GM21825 (cell line): ENCODE results near the gene HMSD.
A peak's percentile ranks its signal among the peaks of the same experiment; 100 is the strongest.

Source experiments
- ATAC-seq: cut with Tn5 transposase; IDR thresholded peaks from one replicate; pipeline ENCODE4 v1.9.1; 2021; ENCODE audit warnings: mild to moderate bottlenecking, moderate library complexity; ENCODE audit not compliant: unreplicated experiment

Gene HMSD

GRCh38 chr18:63953811-63954210, 4.7 kb downstream of the HMSD start:
- no peak for ATAC-seq

GRCh38 chr18:63956755-63957154, 7.7 kb downstream of the HMSD start:
- no peak for ATAC-seq

GRCh38 chr18:63960891-63961290, 11.8 kb downstream of the HMSD start:
- no peak for ATAC-seq

- no peak for ATAC-seq
Measured at GRCh38 chr18:63961435-63961980, 12.4 kb downstream of the HMSD start.

GRCh38 chr18:63962137-63962536, 13.0 kb downstream of the HMSD start:
- ATAC-seq, result no peak

GRCh38 chr18:63963615-63964256, 14.6 kb downstream of the HMSD start:
- ATAC-seq, result peak; percentile 63

- no peak for ATAC-seq
Measured at GRCh38 chr18:63964908-63965307, 15.8 kb downstream of the HMSD start.

- no peak for ATAC-seq
Measured at GRCh38 chr18:63965716-63966330, 16.7 kb downstream of the HMSD start.

GRCh38 chr18:63969942-63970808, 21.1 kb downstream of the HMSD start, which contains the start of gene SERPINB8:
SERPINB8 (plus strand) TSS chr18:63970081; CDS start chr18:63978309, 8,228 bp downstream.
- ATAC-seq, result peak; percentile 90

GRCh38 chr18:63970809-63971205, 21.7 kb downstream of the HMSD start:
- peak; percentile 2 for ATAC-seq

- no peak for ATAC-seq
Measured at GRCh38 chr18:63971320-63972001, 22.4 kb downstream of the HMSD start.

GRCh38 chr18:63972002-63972376, 22.9 kb downstream of the HMSD start:
- no peak for ATAC-seq

- peak; percentile 18 for ATAC-seq
Measured at GRCh38 chr18:63974991-63975390, 25.9 kb downstream of the HMSD start.

GRCh38 chr18:63975628-63976027, 26.5 kb downstream of the HMSD start:
- peak; percentile 34 for ATAC-seq

GRCh38 chr18:63977040-63977439, 27.9 kb downstream of the HMSD start:
- no peak for ATAC-seq

GRCh38 chr18:63979409-63979920, 30.4 kb downstream of the HMSD start:
- peak; percentile 68 for ATAC-seq

GRCh38 chr18:63980027-63980426, 30.9 kb downstream of the HMSD start:
- no peak for ATAC-seq

- no peak for ATAC-seq
Measured at GRCh38 chr18:63980896-63981460, 31.9 kb downstream of the HMSD start.

- ATAC-seq, result no peak
Measured at GRCh38 chr18:63981719-63982118, 32.6 kb downstream of the HMSD start.

- ATAC-seq, result no peak
Measured at GRCh38 chr18:63982361-63982760, 33.3 kb downstream of the HMSD start.
